ENCODE results near the gene CCSER1. TPM values are rescaled to one million over a fixed set of nuclear protein-coding genes. Genes with fewer than 3 reads are reported as not detected.
A peak's percentile ranks its signal among the peaks of the same experiment; 100 is the strongest.

The CCSER1 gene
- total and polyA plus RNA-seq, 2 experiments from 2014 or later: 5.2 to 23.4 TPM

DNA sequence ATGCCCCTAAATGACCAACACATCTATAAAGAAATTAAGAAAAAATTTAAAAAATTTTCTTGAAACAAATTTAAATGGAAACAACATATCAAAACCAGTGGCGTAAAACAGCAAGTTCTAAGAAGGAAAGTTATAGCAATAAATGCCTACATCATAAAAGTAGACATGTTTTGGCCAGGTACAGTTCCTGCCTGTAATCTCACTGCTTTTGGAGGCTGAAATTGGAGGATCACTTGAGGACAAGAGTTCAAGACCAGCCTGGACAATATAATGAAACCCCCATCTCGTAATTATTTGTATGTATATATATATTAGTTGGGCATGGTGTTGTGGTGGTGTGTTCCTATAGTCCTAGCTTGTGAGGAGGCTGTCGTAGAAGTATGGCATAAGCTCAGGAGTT is 1504.1 kb downstream of the CCSER1 start:
- DNase-seq (ENCODE audit: low spot score): no peak
- TF ChIP-seq EZH2phosphoT487 (IDR thresholded peaks at IDR 0.05; ENCODE audit: low read depth, severe bottlenecking, unreplicated experiment): no peak
- no peak for TF ChIP-seq EZH2 (IDR thresholded peaks at IDR 0.05; ENCODE audit: borderline replicate concordance)
- TF ChIP-seq, protein P1, sequence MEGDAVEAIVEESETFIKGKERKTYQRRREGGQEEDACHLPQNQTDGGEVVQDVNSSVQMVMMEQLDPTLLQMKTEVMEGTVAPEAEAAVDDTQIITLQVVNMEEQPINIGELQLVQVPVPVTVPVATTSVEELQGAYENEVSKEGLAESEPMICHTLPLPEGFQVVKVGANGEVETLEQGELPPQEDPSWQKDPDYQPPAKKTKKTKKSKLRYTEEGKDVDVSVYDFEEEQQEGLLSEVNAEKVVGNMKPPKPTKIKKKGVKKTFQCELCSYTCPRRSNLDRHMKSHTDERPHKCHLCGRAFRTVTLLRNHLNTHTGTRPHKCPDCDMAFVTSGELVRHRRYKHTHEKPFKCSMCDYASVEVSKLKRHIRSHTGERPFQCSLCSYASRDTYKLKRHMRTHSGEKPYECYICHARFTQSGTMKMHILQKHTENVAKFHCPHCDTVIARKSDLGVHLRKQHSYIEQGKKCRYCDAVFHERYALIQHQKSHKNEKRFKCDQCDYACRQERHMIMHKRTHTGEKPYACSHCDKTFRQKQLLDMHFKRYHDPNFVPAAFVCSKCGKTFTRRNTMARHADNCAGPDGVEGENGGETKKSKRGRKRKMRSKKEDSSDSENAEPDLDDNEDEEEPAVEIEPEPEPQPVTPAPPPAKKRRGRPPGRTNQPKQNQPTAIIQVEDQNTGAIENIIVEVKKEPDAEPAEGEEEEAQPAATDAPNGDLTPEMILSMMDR (IDR thresholded peaks at IDR 0.05; ENCODE audit: poor library complexity): no peak

DNA sequence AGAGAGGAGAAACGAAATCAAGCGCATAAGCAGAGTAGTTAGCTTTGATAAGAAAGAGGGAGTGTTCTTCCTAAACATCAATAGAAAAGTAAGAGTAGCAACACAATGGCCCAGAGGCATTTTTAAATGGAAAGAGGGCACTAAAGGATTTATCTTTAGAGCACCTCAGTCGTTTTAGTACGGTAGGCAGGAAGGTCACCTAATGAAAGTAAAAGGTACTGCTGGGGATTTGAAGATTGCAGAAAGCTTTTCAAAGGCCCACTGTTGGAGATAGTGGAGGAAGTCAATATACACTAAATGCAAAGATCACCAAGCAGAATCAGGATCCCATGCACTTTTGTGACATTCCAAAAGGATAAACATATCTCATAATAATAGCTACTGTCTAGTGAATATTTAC is 1508.9 kb downstream of the CCSER1 start:
- H3K4me1 ChIP-seq (ENCODE audit: insufficient read depth): no peaks in the 10 kb centered on the region
- TF ChIP-seq EZH2 (IDR thresholded peaks at IDR 0.05; ENCODE audit: borderline replicate concordance): no peak
- no peaks in the 10 kb centered on the region for H4K20me1 ChIP-seq (ENCODE audit: insufficient read depth, poor library complexity, severe bottlenecking)
- H3K9me2 ChIP-seq (replicated peaks; ENCODE audit: insufficient read depth): no peaks in the 10 kb centered on the region
- no peak overlapping the region for H3K27ac ChIP-seq
- H3K79me2 ChIP-seq: no peaks in the 10 kb centered on the region
- H3K27me3 ChIP-seq: no peaks in the 10 kb centered on the region
- no peaks in the 10 kb centered on the region for H3K36me3 ChIP-seq (replicated peaks; ENCODE audit: insufficient read depth, low read depth)
- no peak overlapping the region for H3K4me3 ChIP-seq
- H3K4me2 ChIP-seq: no peak overlapping the region
- H2AFZ ChIP-seq: peak overlapping the region; percentile 27
- 44% methylated on average over 4 of the region's 4 CpGs for WGBS (ENCODE audit: low lambda C conversion rate, missing lambda C conversion rate)
- no peaks in the 10 kb centered on the region for H3K9me3 ChIP-seq (ENCODE audit: low read depth)
- no peak for DNase-seq (ENCODE audit: low spot score)

More for the DNA sequence above, 1504.1 kb downstream of the CCSER1 start:
- Histone ChIP-seq H3K9me2 (replicated peaks; ENCODE audit: insufficient read depth) (no peaks in the 10 kb centered on the region), H3K27me3 (no peaks in the 10 kb centered on the region), H3K9me3 (ENCODE audit: low read depth) (no peaks in the 10 kb centered on the region), H3K4me3 (no peak overlapping the region), H3K36me3 (replicated peaks; ENCODE audit: insufficient read depth, low read depth) (no peaks in the 10 kb centered on the region), H2AFZ (no peak overlapping the region), H3K4me2 (no peak overlapping the region), H4K20me1 (ENCODE audit: insufficient read depth, poor library complexity, severe bottlenecking) (no peaks in the 10 kb centered on the region), H3K27ac (no peak overlapping the region), H3K4me1 (ENCODE audit: insufficient read depth) (no peaks in the 10 kb centered on the region), H3K79me2 (no peaks in the 10 kb centered on the region)
- 90% methylated on average over 3 of the region's 3 CpGs for WGBS (ENCODE audit: low lambda C conversion rate, missing lambda C conversion rate)

Small RNAs within 50 kb of the gene (small RNA-seq; reads per million reads assigned to genes)
- gene AC093729.1: not detected
- 0.78 reads per million, percentile 61 among the genes with 10 or more reads in this experiment for gene TMSB4XP8

Other genes with a start within 250 kb of the CCSER1 start
- gene MMRN1, start 232.5 kb upstream of the CCSER1 start, total RNA-seq: 0.60 and 1.4 TPM in 2 replicates
- gene MMRN1, start 232.5 kb upstream of the CCSER1 start, polyA plus RNA-seq: 1.1 TPM in 1 of 2 replicates, not detected in the other

Measured in hepatocyte (in vitro differentiated cells).